Activated CD4-positive, alpha-beta T cell treated with anti-CD3 and anti-CD28 coated beads for 36 hours (primary cell): ENCODE results near the gene SUV39H1. TPM values are rescaled to one million over a fixed set of nuclear protein-coding genes. Genes with fewer than 3 reads are reported as not detected.

Experiments used
- ATAC-seq: fragments of 200-7000 bp; cut with Tn5 transposase; one replicate; pipeline ENCODE4 v1.10.0; 2021; ENCODE audit warnings: mild to moderate bottlenecking, moderate library complexity
- CTCF ChIA-PET: fragments of 350-600 bp; sonication (Branson Sonifier 250); formaldehyde crosslinking; loops from one replicate; lab custom pipeline; 2021; ENCODE audit warnings: antibody characterized with exemption; lab: Charles Lee
- POLR2A ChIA-PET: fragments of 350-600 bp; sonication (Branson Sonifier 250); formaldehyde crosslinking; loops from one replicate; lab custom pipeline; 2021; ENCODE audit warnings: antibody characterized with exemption, inconsistent platforms; lab: Charles Lee
- DNase-seq: peaks from one replicate; pipeline ENCODE4 v3.0.0-alpha.2; 2020
- H3K27ac Mint-ChIP-seq: one replicate; pipeline ENCODE4 v1.8.0; 2021; ENCODE audit warnings: mixed read lengths
- H3K27me3 Mint-ChIP-seq: one replicate; pipeline ENCODE4 v1.8.0; 2021; ENCODE audit warnings: mixed read lengths
- H3K36me3 Mint-ChIP-seq: one replicate; pipeline ENCODE4 v1.8.0; 2021; ENCODE audit warnings: low read depth, mixed read lengths
- H3K4me1 Mint-ChIP-seq: one replicate; pipeline ENCODE4 v1.8.0; 2021; ENCODE audit warnings: mixed read lengths
- H3K4me3 Mint-ChIP-seq: one replicate; pipeline ENCODE4 v1.8.0; 2021; ENCODE audit warnings: mild to moderate bottlenecking, moderate library complexity, mixed read lengths
- H3K9me3 Mint-ChIP-seq: one replicate; pipeline ENCODE4 v1.8.0; 2021; ENCODE audit warnings: low read depth, mixed read lengths
- intact Hi-C, 2 experiments: fragments of 100-400 bp; cut with DNase I in 1 of 2; cut with micrococcal nuclease in 1 of 2; formaldehyde crosslinking; loops; one replicate each; pipeline versions ENCODE4 v1.14.2 to v1.15.1; 2022 to 2024; cut with DNase I, micrococcal nuclease
- total RNA-seq, 2 experiments: library from RNA; stranded (reverse); gene quantifications; one replicate each; pipeline ENCODE4 v1.2.3, GENCODE V29; 2021

The SUV39H1 gene
- total RNA-seq, 2 experiments from 2014 or later: 30.8 to 31.7 TPM

GRCh38 chrX:48737213-48737938 lies 40.8 kb downstream of the SUV39H1 start:
- POLR2A ChIA-PET: interaction anchor here (0.6 to 2.0 kb wide), 8 partner anchors 11 to 198 kb away, joined by 3 to 8 read pairs (median 3); partner anchors contain the start of genes HDAC6, SUV39H1, TBC1D25 and WAS
- H3K36me3 Mint-ChIP-seq: no peaks in the 10 kb centered on the region
- CTCF ChIA-PET: interaction anchor here (0.7 kb wide), 1 partner anchor 137 kb away, joined by 3 read pairs; no protein-coding TSS in a partner anchor
- ATAC-seq (peak; percentile 96), DNase-seq (peak; percentile 92)
- H3K27ac Mint-ChIP-seq: peak overlapping the region; percentile 99
- intact Hi-C loops: loop anchor here (1.0 to 5.0 kb wide), 14 partner anchors 14 to 530 kb away; partner anchors contain the start of genes SUV39H1 (in 2 of the 2), GRIPAP1 (in 1 of the 2), PPP1R3F (in 1 of the 2) and PQBP1 (in 1 of the 2)
- peaks cover 20% of the 10 kb centered on the region for H3K4me1 Mint-ChIP-seq
- no peaks in the 10 kb centered on the region for H3K27me3 Mint-ChIP-seq
- peak overlapping the region; percentile 97 for H3K4me3 Mint-ChIP-seq
- H3K9me3 Mint-ChIP-seq: no peaks in the 10 kb centered on the region

DNA sequence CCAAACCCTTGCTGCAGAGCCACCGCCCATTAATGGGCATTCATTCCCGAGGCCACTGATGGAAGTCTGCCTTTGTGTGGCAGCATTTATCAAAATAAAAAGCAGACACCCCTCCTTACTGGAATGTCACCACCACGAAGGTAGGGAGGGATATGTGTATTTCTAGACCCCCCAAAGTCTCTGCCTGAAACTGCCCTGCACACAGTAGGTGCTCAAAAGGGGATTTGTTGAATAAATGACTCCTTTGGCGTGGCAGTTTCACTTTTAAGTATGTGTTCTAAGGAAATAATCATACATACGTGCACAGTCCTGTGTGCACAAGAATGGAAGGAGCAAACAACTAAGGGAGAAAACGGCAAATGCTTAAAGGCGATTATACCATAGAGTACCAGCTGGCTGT lies 41.4 kb downstream of the SUV39H1 start:
- ChIA-PET POLR2A (interaction anchor here (1.0 to 2.0 kb wide), 3 partner anchors 17 to 64 kb away, joined by 3 to 8 read pairs (median 4); partner anchors contain the start of genes HDAC6 and WAS), CTCF (no interaction called here)
- intact Hi-C loops: loop anchor here (1.0 to 5.0 kb wide), 14 partner anchors 13 to 529 kb away; partner anchors contain the start of genes SUV39H1 (in 2 of the 2), GRIPAP1 (in 1 of the 2), PPP1R3F (in 1 of the 2) and PQBP1 (in 1 of the 2)

GRCh38 chrX:48741834-48742233 lies 45.3 kb downstream of the SUV39H1 start:
- Mint-ChIP-seq H3K27me3 (no peaks in the 10 kb centered on the region), H3K4me3 (no peak overlapping the region), H3K9me3 (no peaks in the 10 kb centered on the region), H3K27ac (no peak overlapping the region), H3K36me3 (no peaks in the 10 kb centered on the region), H3K4me1 (peaks cover 11% of the 10 kb centered on the region)
- intact Hi-C loops: no loop called here
- ChIA-PET POLR2A (interaction anchor here (0.6 kb wide), 1 partner anchor 99 kb away, joined by 3 read pairs; no protein-coding TSS in a partner anchor), CTCF (interaction anchor here (1.5 kb wide), 1 partner anchor 10 kb away, joined by 3 read pairs; no protein-coding TSS in a partner anchor)
- no peak for DNase-seq
- ATAC-seq: no peak

More for the DNA sequence above, 41.4 kb downstream of the SUV39H1 start:
- peak overlapping the region; percentile 99 for H3K27ac Mint-ChIP-seq
- no peaks in the 10 kb centered on the region for H3K36me3 Mint-ChIP-seq
- H3K27me3 Mint-ChIP-seq: no peaks in the 10 kb centered on the region
- DNase-seq (no peak), ATAC-seq (no peak)
- H3K4me3 Mint-ChIP-seq: peak overlapping the region; percentile 97
- H3K9me3 Mint-ChIP-seq: no peaks in the 10 kb centered on the region
- peaks cover 20% of the 10 kb centered on the region for H3K4me1 Mint-ChIP-seq

- ATAC-seq (no peak), DNase-seq (no peak)
- Mint-ChIP-seq H3K9me3 (no peaks in the 10 kb centered on the region), H3K4me1 (no peaks in the 10 kb centered on the region), H3K27ac (no peak overlapping the region), H3K36me3 (no peaks in the 10 kb centered on the region), H3K27me3 (no peaks in the 10 kb centered on the region), H3K4me3 (no peak overlapping the region)
- ChIA-PET POLR2A (no interaction called here), CTCF (no interaction called here)
- intact Hi-C loops: no loop called here
Observed at GRCh38 chrX:48745222-48745621, 48.7 kb downstream of the SUV39H1 start.

DNA sequence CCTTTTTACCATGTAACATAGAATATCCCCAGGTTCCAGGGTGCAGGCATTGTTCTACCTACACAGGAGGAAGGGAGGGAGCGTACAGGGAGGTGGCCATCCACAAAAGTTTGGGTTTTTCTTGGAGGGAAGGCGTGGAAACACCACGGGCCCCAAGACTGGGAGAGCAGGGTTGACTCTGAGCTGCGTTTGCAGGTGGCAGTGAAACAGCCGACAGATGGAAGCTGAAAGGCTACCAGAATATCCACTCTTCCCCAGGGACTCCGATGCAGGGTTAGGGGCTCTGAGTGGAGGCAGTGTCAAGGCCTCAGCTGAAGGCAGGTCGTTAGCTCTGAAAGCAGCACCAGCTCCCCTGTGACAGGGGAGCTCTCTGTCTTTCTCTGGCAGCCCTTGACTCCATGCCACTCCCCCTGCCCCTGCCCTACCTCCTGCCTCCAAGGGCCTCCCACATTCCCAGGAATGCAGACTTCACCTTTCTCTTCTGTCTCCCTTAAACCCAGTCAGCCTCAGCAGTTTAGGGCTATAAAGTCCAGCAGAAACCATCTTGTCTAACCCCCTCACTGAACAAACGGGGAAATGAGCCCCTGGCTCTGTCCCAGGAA lies 51.0 kb downstream of the SUV39H1 start:
- ChIA-PET CTCF (interaction anchor here (1.3 to 1.5 kb wide), 2 partner anchors 8 to 16 kb away, joined by 3 to 4 read pairs; no protein-coding TSS in a partner anchor), POLR2A (no interaction called here)
- Mint-ChIP-seq H3K27ac (no peak overlapping the region), H3K27me3 (no peaks in the 10 kb centered on the region), H3K4me3 (no peak overlapping the region), H3K4me1 (peaks cover 7% of the 10 kb centered on the region), H3K36me3 (no peaks in the 10 kb centered on the region), H3K9me3 (no peaks in the 10 kb centered on the region)
- no peak for DNase-seq
- no peak for ATAC-seq
- intact Hi-C loops: no loop called here

DNA sequence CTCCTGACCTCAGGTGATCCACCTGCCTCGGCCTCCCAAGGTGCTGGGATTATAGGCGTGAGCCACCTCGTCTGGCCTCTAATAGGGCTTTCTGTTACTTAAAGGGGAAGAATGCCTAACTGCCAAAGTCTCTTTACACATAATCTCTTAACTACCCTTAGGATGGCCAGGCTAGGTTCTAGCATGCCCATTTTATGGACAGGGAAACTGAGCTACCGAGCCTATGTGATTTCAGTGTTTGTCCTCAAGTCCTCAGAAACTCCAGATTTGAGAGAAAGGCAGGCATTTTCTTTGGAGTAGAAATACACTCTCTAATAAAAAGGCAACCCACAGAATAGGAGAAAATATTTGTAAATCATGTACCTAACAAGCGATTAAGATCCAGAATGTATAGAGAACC lies 52.6 kb downstream of the SUV39H1 start:
- ChIA-PET CTCF (no interaction called here), POLR2A (interaction anchor here (0.6 kb wide), 1 partner anchor 13 kb away, joined by 3 read pairs; no protein-coding TSS in a partner anchor)
- peaks cover 7% of the 10 kb centered on the region for H3K4me1 Mint-ChIP-seq
- intact Hi-C loops: no loop called here
- ATAC-seq: no peak
- H3K4me3 Mint-ChIP-seq: no peak overlapping the region
- no peaks in the 10 kb centered on the region for H3K27me3 Mint-ChIP-seq
- H3K36me3 Mint-ChIP-seq: no peaks in the 10 kb centered on the region
- H3K27ac Mint-ChIP-seq: no peak overlapping the region
- no peak for DNase-seq
- no peaks in the 10 kb centered on the region for H3K9me3 Mint-ChIP-seq

DNA sequence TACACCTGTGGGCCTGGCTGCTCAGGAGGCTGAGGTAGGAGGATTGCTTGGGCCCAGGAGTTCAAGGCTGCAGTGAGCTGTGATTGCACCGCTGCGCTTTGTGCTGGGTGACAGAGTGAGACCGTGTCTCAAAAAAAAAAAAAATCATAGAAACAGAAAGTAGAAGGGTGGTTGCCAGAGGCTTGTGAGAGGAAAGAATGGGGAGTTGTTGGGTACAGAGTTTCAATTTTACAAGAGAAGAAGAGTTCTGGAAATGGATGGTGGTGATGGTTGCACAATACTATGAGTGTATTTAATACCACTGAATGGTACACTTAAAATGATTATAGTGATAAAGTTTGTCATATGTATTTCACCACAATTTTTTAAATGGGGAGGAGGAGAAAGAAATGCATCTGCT lies 54.8 kb downstream of the SUV39H1 start:
- Mint-ChIP-seq H3K27me3 (no peaks in the 10 kb centered on the region), H3K4me3 (no peak overlapping the region), H3K9me3 (no peaks in the 10 kb centered on the region), H3K4me1 (peaks cover 7% of the 10 kb centered on the region), H3K36me3 (no peaks in the 10 kb centered on the region), H3K27ac (no peak overlapping the region)
- peak; percentile 97 for ATAC-seq
- intact Hi-C loops: loop anchor here in 1 of 2 experiments (1.0 kb wide), 1 partner anchor 14 kb away; no protein-coding TSS in a partner anchor
- CTCF ChIA-PET: interaction anchor here (1.3 kb wide), 1 partner anchor 9 kb away, joined by 3 read pairs; no protein-coding TSS in a partner anchor
- peak; percentile 40 for DNase-seq
- POLR2A ChIA-PET: interaction anchor here (0.6 kb wide), 1 partner anchor 270 kb away, joined by 10 read pairs; no protein-coding TSS in a partner anchor

GRCh38 chrX:48752498-48752897 lies 56.0 kb downstream of the SUV39H1 start:
- DNase-seq: no peak
- ChIA-PET POLR2A (interaction anchor here (0.7 kb wide), 1 partner anchor 185 kb away, joined by 3 read pairs; no protein-coding TSS in a partner anchor), CTCF (interaction anchor here (0.8 to 1.3 kb wide), 2 partner anchors 11 to 138 kb away, joined by 3 read pairs; no protein-coding TSS in a partner anchor)
- Mint-ChIP-seq H3K9me3 (no peaks in the 10 kb centered on the region), H3K27me3 (no peaks in the 10 kb centered on the region), H3K4me3 (no peak overlapping the region), H3K36me3 (no peaks in the 10 kb centered on the region), H3K4me1 (peaks cover 7% of the 10 kb centered on the region), H3K27ac (no peak overlapping the region)
- no peak for ATAC-seq
- intact Hi-C loops: no loop called here

DNA sequence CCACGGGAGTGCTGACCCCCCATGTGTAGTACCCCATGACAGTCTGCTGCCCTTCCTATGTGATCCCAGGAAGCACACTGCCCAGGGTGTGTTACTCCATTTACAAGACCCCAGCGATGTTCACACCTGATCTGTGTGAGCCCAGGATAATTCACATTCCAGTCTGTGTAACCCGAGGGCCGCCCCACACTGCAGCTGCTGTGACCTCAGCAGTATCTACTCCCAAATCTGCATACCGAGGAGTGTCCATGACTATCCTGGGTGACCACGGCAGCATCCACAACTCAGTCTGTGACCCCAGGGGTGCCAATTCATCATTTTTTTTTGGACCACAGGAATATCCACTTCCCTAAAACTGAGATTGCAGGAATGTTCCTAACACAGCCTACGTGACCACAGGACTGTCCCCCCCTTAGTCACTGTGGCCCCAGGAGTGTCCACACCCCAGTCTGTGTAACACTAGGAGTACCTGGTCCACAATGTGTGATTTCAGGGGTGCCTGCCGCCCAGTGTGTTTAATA lies 57.2 kb downstream of the SUV39H1 start:
- Mint-ChIP-seq H3K4me3 (no peak overlapping the region), H3K27me3 (no peaks in the 10 kb centered on the region), H3K4me1 (peaks cover 7% of the 10 kb centered on the region), H3K9me3 (no peaks in the 10 kb centered on the region), H3K27ac (no peak overlapping the region), H3K36me3 (no peaks in the 10 kb centered on the region)
- ATAC-seq (no peak), DNase-seq (no peak)
- POLR2A ChIA-PET: no interaction called here
- CTCF ChIA-PET: no interaction called here
- intact Hi-C loops: no loop called here

GRCh38 chrX:48754238-48754637 lies 57.7 kb downstream of the SUV39H1 start:
- H3K4me3 Mint-ChIP-seq: no peak overlapping the region
- POLR2A ChIA-PET: no interaction called here
- H3K27ac Mint-ChIP-seq: no peak overlapping the region
- CTCF ChIA-PET: no interaction called here
- ATAC-seq (no peak), DNase-seq (no peak)
- H3K36me3 Mint-ChIP-seq: no peaks in the 10 kb centered on the region
- H3K27me3 Mint-ChIP-seq: no peaks in the 10 kb centered on the region
- H3K9me3 Mint-ChIP-seq: no peaks in the 10 kb centered on the region
- peaks cover 7% of the 10 kb centered on the region for H3K4me1 Mint-ChIP-seq
- intact Hi-C loops: no loop called here
